BLaER1 (cell line): ENCODE data around the gene LRRC39.
"Not testable (repeated sequence)": the region's sequence is repeated elsewhere in the genome, so short reads cannot be mapped to it uniquely, and the experiment has no call there.

Experiments used
- H3K27ac ChIP-seq: shearing (Covaris generic); formaldehyde crosslinking; 2 replicates; pipeline ENCODE4 v1.8.1; 2022
- H3K27me3 ChIP-seq: shearing (Covaris generic); formaldehyde crosslinking; 2 replicates; pipeline ENCODE4 v1.8.1; 2022
- H3K36me3 ChIP-seq: shearing (Covaris generic); formaldehyde crosslinking; 2 replicates; pipeline ENCODE4 v1.8.1; 2022
- H3K4me1 ChIP-seq: shearing (Covaris generic); formaldehyde crosslinking; 2 replicates; pipeline ENCODE4 v1.8.1; 2022
- H3K4me2 ChIP-seq: shearing (Covaris generic); formaldehyde crosslinking; 2 replicates; pipeline ENCODE4 v1.8.1; 2022
- H3K4me3 ChIP-seq: shearing (Covaris generic); formaldehyde crosslinking; 2 replicates; pipeline ENCODE4 v1.8.1; 2022
- H3K9ac ChIP-seq: shearing (Covaris generic); formaldehyde crosslinking; 2 replicates; pipeline ENCODE4 v1.8.1; 2022
- H3K9me3 ChIP-seq: shearing (Covaris generic); formaldehyde crosslinking; 2 replicates; pipeline ENCODE4 v1.8.1; 2022
- H4K20me1 ChIP-seq: shearing (Covaris generic); formaldehyde crosslinking; 2 replicates; pipeline ENCODE4 v1.8.1; 2022
- Cebpa-rat ChIP-seq: shearing (Covaris generic); IDR thresholded peaks from 2 replicates; pipeline ENCODE4 v1.8.1; 2022

Gene LRRC39

DNA sequence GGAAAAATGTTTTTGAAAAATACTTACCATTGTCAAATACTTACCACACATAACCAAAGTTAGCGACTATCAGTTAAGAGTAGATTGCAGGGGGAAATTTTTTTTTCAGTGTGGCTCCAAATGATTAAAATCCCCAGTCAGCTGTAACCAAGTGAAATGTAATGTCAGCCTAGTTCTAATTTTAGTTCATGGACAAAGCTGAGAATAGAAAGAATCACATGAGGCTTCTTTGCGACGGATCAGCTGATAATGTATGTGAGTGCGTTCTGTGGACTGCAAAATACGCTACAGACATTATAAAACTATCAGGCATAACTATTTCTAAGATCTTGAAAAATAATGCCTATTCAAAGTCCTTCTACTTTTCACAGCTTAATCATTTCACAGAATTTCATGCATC is at the start of gene LRRC39:
Gene LRRC39, minus strand, starts transcription at position 166 of the 400 bp plus-strand sequence. CDS start 9,740 bp downstream, outside the sequence.
- TF ChIP-seq Cebpa-rat = no peak
- Histone ChIP-seq H3K27me3 (no peaks in the 10 kb centered on the region), H3K4me1 (no peaks in the 10 kb centered on the region), H3K9ac (no peak within 1 kb of the TSS), H3K4me2 (no peak within 1 kb of the TSS), H3K9me3 (no peaks in the 10 kb centered on the region), H4K20me1 (no peaks in the 10 kb centered on the region), H3K27ac (no peak within 1 kb of the TSS), H3K36me3 (no peaks in the 10 kb centered on the region), H3K4me3 (no peak within 1 kb of the TSS)

DNA sequence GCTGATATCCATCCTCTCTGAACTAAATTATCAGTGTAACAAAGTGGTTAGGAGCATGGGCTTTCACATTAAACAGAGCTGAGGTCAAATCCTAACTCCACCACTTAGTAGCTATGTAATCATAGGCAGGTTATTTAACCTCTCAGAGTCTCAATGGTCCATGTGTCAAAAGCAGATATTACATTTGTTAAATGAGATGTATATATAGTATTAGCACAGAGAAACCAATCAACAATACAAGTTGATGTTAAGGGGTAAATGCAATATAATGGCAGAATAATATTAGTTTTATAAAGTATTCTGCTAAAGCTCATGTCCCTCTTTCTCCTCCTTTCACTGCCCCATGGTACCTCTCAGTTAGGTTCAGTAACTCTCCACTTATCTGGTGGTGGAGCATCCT is 44.4 kb upstream of the LRRC39 start:
- Histone ChIP-seq H3K4me1 (no peaks in the 10 kb centered on the region), H3K4me2 (no peak overlapping the region), H3K4me3 (no peak overlapping the region), H3K27ac (no peak overlapping the region), H3K36me3 (peaks cover 39% of the 10 kb centered on the region), H3K9me3 (no peaks in the 10 kb centered on the region), H3K9ac (no peak overlapping the region), H3K27me3 (no peaks in the 10 kb centered on the region), H4K20me1 (no peaks in the 10 kb centered on the region)
- no peak for TF ChIP-seq Cebpa-rat

DNA sequence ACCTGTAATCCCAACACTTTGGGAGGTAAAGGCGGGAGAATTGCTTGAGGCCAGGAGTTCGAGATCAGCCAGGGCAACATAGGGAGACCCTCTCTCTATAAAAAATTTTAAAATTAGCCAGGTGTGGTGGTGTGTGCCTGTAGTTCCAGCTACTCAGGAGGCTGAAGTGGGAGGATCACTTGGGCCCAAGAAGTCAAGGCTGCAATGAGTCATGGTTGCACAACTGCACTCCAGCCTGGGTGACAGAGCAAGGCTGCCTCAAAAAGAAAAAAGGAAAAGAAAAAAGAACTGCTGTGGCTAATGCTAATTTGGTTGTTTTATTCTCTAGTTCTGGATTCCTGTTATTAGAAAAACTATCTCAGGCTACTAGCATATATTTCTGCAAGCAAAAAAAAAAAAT is 41.8 kb upstream of the LRRC39 start:
- Histone ChIP-seq H3K27me3 (no peaks in the 10 kb centered on the region), H3K36me3 (peaks cover 43% of the 10 kb centered on the region), H3K4me1 (no peaks in the 10 kb centered on the region), H4K20me1 (no peaks in the 10 kb centered on the region), H3K9me3 (no peaks in the 10 kb centered on the region), H3K9ac (no peak overlapping the region), H3K4me3 (no peak overlapping the region), H3K4me2 (no peak overlapping the region), H3K27ac (no peak overlapping the region)
- no peak for TF ChIP-seq Cebpa-rat

DNA sequence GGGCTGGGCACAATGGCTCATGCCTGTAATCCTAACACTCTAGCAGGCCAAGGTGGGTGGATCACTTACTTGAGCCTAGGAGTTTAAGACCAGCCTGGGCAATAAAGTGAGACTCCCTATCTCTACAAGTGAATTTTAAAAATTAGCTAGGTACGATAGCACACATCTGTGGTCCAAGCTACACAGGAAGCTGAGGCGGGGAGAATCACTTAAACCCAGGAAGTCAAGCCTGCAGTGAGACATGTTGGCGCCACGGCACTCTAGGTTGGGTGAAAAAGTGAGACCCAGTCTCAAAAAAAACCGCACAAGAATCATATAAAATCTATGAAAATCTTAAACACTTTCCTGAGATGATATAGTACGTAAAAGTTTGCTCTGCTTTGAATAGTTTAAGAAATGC is 41.4 kb upstream of the LRRC39 start:
- H4K20me1 ChIP-seq = no peaks in the 10 kb centered on the region
- H3K36me3 ChIP-seq = peaks cover 47% of the 10 kb centered on the region
- no peak overlapping the region for H3K4me3 ChIP-seq
- H3K27me3 ChIP-seq = no peaks in the 10 kb centered on the region
- H3K4me2 ChIP-seq = no peak overlapping the region
- no peak overlapping the region for H3K27ac ChIP-seq
- no peaks in the 10 kb centered on the region for H3K4me1 ChIP-seq
- H3K9ac ChIP-seq = no peak overlapping the region
- TF ChIP-seq Cebpa-rat = no peak
- H3K9me3 ChIP-seq = no peaks in the 10 kb centered on the region

DNA sequence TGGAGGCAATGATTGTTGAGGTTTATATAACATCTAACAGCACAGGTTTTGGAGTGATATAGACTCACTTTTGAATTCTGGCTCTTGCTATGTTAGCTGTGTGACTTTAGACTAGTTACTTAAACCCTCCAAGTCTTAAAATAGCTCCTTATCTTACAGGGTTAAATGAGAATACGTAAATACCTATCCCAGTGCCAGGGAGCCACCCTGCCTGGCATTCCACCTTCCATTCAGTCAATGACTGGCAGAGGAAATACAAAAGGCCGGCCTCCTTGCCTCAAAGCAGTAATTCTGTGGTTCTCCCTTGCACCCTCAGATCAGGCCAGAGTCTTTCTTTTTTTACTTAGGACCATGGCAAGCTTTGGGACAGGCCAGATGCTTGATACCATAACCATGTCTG is 39.8 kb upstream of the LRRC39 start:
- Histone ChIP-seq H3K9ac (no peak overlapping the region), H4K20me1 (no peaks in the 10 kb centered on the region), H3K27ac (no peak overlapping the region), H3K4me1 (no peaks in the 10 kb centered on the region), H3K27me3 (no peaks in the 10 kb centered on the region), H3K9me3 (no peaks in the 10 kb centered on the region), H3K36me3 (peaks cover 59% of the 10 kb centered on the region), H3K4me2 (no peak overlapping the region), H3K4me3 (no peak overlapping the region)
- no peak for TF ChIP-seq Cebpa-rat

DNA sequence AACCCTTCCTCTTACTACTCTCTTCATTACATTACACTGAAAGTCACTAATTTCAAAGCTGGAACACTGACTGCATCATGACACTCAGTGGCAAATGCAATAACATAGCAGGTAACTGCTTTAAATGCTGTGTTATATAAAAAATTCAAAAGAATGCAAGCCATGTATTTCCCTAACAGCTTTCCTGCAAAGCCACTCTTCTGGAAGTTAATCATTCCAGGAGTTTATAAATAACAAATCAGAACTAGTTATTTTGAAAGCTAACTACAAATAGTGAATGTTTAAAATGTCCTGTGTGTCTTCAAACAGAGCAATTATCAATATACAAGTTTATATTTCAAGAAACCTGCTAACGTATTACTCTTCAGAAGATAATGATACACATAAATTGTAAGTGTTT is 37.0 kb upstream of the LRRC39 start:
- Histone ChIP-seq H3K27ac (no peak overlapping the region), H3K4me1 (no peaks in the 10 kb centered on the region), H3K9ac (no peak overlapping the region), H3K27me3 (no peaks in the 10 kb centered on the region), H3K4me2 (no peak overlapping the region), H3K36me3 (peaks cover 77% of the 10 kb centered on the region), H3K9me3 (no peaks in the 10 kb centered on the region), H4K20me1 (no peaks in the 10 kb centered on the region), H3K4me3 (no peak overlapping the region)
- no peak for TF ChIP-seq Cebpa-rat

DNA sequence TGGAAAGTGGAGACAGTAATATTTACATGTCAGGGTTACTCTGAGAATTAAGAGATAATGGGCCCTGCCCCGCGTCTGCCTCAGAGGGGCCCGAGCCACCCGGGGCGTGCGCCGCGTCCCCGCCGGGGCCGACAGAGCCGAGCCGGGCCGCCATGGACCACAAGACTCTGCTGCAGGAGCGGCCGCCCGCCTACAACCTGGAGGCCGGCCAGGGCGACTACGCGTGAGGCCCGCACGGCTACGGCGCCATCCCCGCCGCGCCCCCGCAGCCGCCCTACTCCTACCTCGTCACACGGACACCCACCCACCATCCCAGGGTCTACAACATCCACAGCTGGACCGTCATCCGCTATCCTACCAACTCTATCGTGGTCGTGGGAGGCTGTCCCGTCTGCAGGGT is 35.1 kb upstream of the LRRC39 start:
- Histone ChIP-seq H4K20me1 (no peaks in the 10 kb centered on the region), H3K27ac (no peak overlapping the region), H3K27me3 (no peaks in the 10 kb centered on the region), H3K36me3 (peaks cover 75% of the 10 kb centered on the region), H3K4me1 (no peaks in the 10 kb centered on the region), H3K4me3 (no peak overlapping the region), H3K9me3 (no peaks in the 10 kb centered on the region), H3K9ac (no peak overlapping the region), H3K4me2 (no peak overlapping the region)
- no peak for TF ChIP-seq Cebpa-rat

DNA sequence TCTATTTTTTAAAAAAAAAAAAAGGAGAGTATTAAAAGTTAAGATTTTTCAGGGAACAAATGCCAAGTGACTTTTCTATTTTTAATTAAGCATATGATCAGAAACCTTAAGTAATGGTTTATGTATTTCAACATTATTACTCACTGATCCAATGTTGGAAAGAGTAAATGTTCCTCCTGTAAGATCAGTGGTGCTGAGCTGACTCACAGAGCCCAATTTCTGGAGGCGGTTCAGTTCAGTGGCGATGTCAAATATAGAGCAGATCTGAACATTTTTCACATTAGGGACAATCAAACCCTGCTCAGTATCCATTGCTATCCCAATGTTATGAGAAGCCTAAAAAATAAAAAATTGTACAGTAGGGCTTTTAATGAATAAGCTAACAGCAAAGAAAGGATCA is 28.2 kb upstream of the LRRC39 start:
- no peak overlapping the region for H3K9ac ChIP-seq
- no peaks in the 10 kb centered on the region for H4K20me1 ChIP-seq
- no peak overlapping the region for H3K4me3 ChIP-seq
- TF ChIP-seq Cebpa-rat = no peak
- no peak overlapping the region for H3K4me2 ChIP-seq
- no peaks in the 10 kb centered on the region for H3K4me1 ChIP-seq
- no peak overlapping the region for H3K27ac ChIP-seq
- peaks cover 37% of the 10 kb centered on the region for H3K9me3 ChIP-seq
- H3K36me3 ChIP-seq = peaks cover 89% of the 10 kb centered on the region
- H3K27me3 ChIP-seq = no peaks in the 10 kb centered on the region

DNA sequence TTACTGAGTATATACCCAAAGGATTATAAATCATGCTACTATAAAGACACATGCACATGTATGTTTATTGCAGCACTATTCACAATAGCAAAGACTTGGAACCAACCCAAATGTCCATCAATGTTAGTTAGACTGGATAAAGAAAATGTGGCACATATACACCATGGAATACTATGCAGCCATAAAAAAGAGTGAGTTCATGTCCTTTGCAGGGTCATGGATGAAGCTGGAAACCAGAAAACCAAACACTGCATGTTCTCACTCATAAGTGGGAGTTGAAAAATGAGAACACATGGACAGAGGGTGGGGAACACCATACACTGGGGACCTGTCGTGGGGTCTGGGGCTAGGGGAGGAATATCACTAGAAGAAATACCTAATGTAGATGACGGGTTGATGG is 27.5 kb upstream of the LRRC39 start:
- not testable (repeated sequence) for H4K20me1 ChIP-seq, H3K27ac ChIP-seq, H3K27me3 ChIP-seq, H3K4me1 ChIP-seq, H3K4me3 ChIP-seq, H3K4me2 ChIP-seq, H3K9ac ChIP-seq
- Histone ChIP-seq H3K36me3 (peaks cover 89% of the 10 kb centered on the region), H3K9me3 (peaks cover 38% of the 10 kb centered on the region)

DNA sequence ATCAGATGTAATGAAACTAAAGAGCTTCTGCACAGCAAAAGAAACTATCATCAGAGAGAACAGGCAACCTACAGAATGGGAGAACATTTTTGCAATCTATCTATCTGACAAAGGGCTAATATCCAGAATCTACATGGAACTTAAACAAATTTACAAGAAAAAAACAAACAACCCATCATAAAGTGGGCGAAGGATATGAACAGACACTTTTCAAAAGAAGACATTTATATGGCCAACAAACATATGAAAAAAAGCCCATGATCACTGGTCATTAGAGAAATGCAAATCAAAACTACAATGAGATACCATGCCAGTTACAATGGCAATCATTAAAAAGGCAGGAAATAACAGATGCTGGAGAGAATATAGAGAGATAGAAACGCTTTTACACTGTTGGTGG is 27.0 kb upstream of the LRRC39 start:
- Histone ChIP-seq H3K36me3 (peaks cover 91% of the 10 kb centered on the region), H3K9me3 (peaks cover 38% of the 10 kb centered on the region)
- H4K20me1 ChIP-seq, H3K27ac ChIP-seq, H3K27me3 ChIP-seq, H3K4me1 ChIP-seq, H3K4me3 ChIP-seq, H3K9ac ChIP-seq, H3K4me2 ChIP-seq: not testable (repeated sequence)

DNA sequence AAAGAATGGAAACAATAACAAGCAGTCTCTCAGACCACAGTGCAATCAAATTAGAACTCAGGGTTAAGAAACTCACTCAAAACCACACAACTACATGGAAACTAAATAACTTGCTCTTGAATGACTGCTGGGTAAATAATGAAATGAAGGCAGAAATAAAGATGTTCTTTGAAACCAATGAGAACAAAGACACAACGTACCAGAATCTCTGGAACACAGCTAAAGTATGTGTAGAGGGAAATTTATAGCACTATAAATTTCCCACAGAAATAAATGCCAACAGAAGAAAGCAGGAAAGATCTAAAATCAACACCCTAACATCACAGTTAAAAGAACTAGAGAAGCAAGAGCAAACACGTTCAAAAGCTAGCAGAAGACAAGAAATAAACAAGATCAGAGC is 24.6 kb upstream of the LRRC39 start:
- H3K4me2 ChIP-seq, H3K27me3 ChIP-seq, H3K4me1 ChIP-seq, H3K4me3 ChIP-seq, H4K20me1 ChIP-seq, H3K9ac ChIP-seq, H3K27ac ChIP-seq: not testable (repeated sequence)
- peaks cover 38% of the 10 kb centered on the region for H3K9me3 ChIP-seq
- peaks cover 94% of the 10 kb centered on the region for H3K36me3 ChIP-seq

DNA sequence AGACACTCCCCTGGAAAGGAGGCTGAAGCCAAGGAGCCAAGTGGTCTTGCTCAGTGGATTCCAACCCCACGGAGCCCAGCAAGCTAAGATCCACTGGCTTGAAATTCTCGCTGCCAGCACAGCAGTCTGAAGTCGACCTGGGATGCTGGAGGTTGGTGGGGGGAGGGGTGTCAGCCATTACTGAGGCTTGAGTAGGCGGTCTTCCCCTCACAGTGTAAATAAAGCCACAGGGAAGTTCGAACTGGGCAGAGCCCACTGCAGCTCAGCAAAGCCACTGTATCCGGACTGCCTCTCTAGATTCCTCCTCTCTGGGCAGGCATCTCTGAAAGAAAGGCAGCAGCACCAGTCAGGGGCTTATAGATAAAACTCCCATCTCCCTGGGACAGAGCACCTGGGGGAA is 22.0 kb upstream of the LRRC39 start:
- not testable (repeated sequence) for H3K9ac ChIP-seq, H3K27ac ChIP-seq, H3K4me3 ChIP-seq, H3K4me1 ChIP-seq, H4K20me1 ChIP-seq, H3K27me3 ChIP-seq, H3K4me2 ChIP-seq
- Histone ChIP-seq H3K36me3 (peaks cover 90% of the 10 kb centered on the region), H3K9me3 (peaks cover 25% of the 10 kb centered on the region)
